Measurements from ENCODE around the gene NECAB2.

- TF ChIP-seq POLR2A (IDR thresholded peaks at IDR 0.05) (no peak), CTCF (IDR thresholded peaks at IDR 0.05) (no peak)
Measured at GRCh38 chr16:83974475-83974874, 6.4 kb downstream of the NECAB2 start.

Data from vagina (tissue), 2 donors.